Mesendoderm (in vitro differentiated cells): ENCODE results near the gene ZNF841.

Experiments
- DNase-seq: peaks from one replicate; pipeline ENCODE4 v3.0.0; 2013
- H2AK5ac ChIP-seq: 2 replicates; pipeline ENCODE4 v1.6.1; 2013; ENCODE audit warnings: low read length, inconsistent platforms
- H2BK120ac ChIP-seq: 2 replicates; pipeline ENCODE4 v1.6.1; 2013; ENCODE audit warnings: low read depth, mild to moderate bottlenecking, low read length, moderate library complexity, mixed read lengths
- H2BK15ac ChIP-seq: replicated peaks from 2 replicates; pipeline ENCODE4 v1.6.1; 2013; ENCODE audit warnings: low read depth, mild to moderate bottlenecking, moderate library complexity
- H2BK5ac ChIP-seq: 2 replicates; pipeline ENCODE4 v1.6.1; 2013; ENCODE audit warnings: low read length, inconsistent platforms
- H3K18ac ChIP-seq: 2 replicates; pipeline ENCODE4 v1.6.1; 2013; ENCODE audit warnings: mild to moderate bottlenecking, low read length, mixed read lengths
- H3K23ac ChIP-seq: one replicate; pipeline ENCODE4 v1.6.1; 2013; ENCODE audit warnings: low read length
- H3K27ac ChIP-seq: 2 replicates; pipeline ENCODE4 v1.5.1; 2013; ENCODE audit warnings: low read depth, mild to moderate bottlenecking, inconsistent platforms, low read length, moderate library complexity
- H3K27me3 ChIP-seq: 2 replicates; pipeline ENCODE4 v1.6.1; 2013; ENCODE audit warnings: low read length, control low read depth, mild to moderate bottlenecking, inconsistent platforms; ENCODE audit not compliant: insufficient read depth, poor library complexity
- H3K36me3 ChIP-seq: 2 replicates; pipeline ENCODE4 v1.6.1; 2013; ENCODE audit warnings: low read length, inconsistent platforms; ENCODE audit not compliant: control insufficient read depth, insufficient read depth
- H3K4ac ChIP-seq: one replicate; pipeline ENCODE4 v1.6.1; 2013; ENCODE audit warnings: low read depth, mild to moderate bottlenecking, low read length, moderate library complexity
- H3K4me1 ChIP-seq: 2 replicates; pipeline ENCODE4 v1.6.1; 2013; ENCODE audit warnings: low read depth, low read length, inconsistent platforms; ENCODE audit not compliant: control insufficient read depth
- H3K4me2 ChIP-seq: 2 replicates; pipeline ENCODE4 v1.6.1; 2013; ENCODE audit warnings: low read length
- H3K4me3 ChIP-seq: 2 replicates; pipeline ENCODE4 v1.5.1; 2013; ENCODE audit warnings: mild to moderate bottlenecking, low read length
- H3K56ac ChIP-seq: one replicate; pipeline ENCODE4 v1.6.1; 2013; ENCODE audit warnings: low read length
- H3K79me1 ChIP-seq: 2 replicates; pipeline ENCODE4 v1.6.1; 2013; ENCODE audit warnings: low read length, inconsistent platforms
- H3K79me2 ChIP-seq: 2 replicates; pipeline ENCODE4 v1.6.1; 2013; ENCODE audit warnings: mild to moderate bottlenecking, low read length; ENCODE audit not compliant: control insufficient read depth, insufficient read depth
- H3K9ac ChIP-seq: 2 replicates; pipeline ENCODE4 v1.6.1; 2013; ENCODE audit warnings: low read length, inconsistent platforms
- H4K5ac ChIP-seq: one replicate; pipeline ENCODE4 v1.6.1; 2013; ENCODE audit warnings: low read length
- H4K8ac ChIP-seq: one replicate; pipeline ENCODE4 v1.6.1; 2013; ENCODE audit warnings: low read depth, mild to moderate bottlenecking, control low read depth, low read length, moderate library complexity
- WGBS: extraction: QIAGEN DNeasy Blood & Tissue Kit; methylation state at CpG from one replicate; pipeline ENCODE4 v1.1.7; 2013; ENCODE audit warnings: low lambda C conversion rate, missing lambda C conversion rate; ENCODE audit not compliant: insufficient coverage; ENCODE audit errors: extremely low coverage; 5-methylcytosine and 5-hydroxymethylcytosine counted together

The ZNF841 gene

DNA sequence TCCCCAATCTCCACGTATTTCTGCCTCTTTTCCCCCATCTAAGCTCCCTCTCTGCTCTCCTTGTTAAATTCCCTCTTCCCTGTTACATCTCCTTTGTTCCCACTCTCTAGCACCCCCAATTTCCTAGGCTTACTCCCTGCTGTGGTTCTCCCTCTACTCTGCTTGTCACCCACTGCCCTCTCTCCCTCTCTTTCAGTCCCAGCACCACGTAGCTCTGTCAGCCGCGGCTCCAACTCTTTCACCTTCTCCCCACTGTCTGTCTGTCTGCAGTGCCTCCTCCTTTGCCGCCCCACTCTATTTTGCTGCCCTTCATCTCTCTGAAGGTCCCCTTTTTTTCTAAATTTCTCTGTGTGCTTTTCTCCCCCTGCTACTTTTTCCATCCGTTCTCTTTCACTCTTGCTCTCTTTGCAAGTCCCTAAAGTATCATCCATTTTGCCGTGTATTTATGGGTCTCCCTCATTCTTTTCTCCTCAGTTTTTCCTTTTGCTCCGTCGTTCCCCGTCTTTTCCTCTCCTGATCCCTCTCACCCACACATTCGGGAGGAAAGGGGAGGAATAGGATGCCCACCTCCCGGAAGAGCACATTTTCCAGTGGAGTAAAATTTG is 937 bp downstream of the ZNF841 start:
- peaks cover 8% of the 10 kb centered on the region for H3K79me1 ChIP-seq
- H4K8ac ChIP-seq: no peak overlapping the region
- no peak overlapping the region for H3K23ac ChIP-seq
- no peak overlapping the region for H2BK5ac ChIP-seq
- no peak overlapping the region for H2BK120ac ChIP-seq
- H3K56ac ChIP-seq: peak overlapping the region; percentile 97
- no peaks in the 10 kb centered on the region for H3K27me3 ChIP-seq
- no peak overlapping the region for H3K4ac ChIP-seq
- peak overlapping the region; percentile 75 for H3K4me2 ChIP-seq
- H3K27ac ChIP-seq: no peak overlapping the region
- H3K18ac ChIP-seq: no peak overlapping the region
- peak overlapping the region; percentile 97 for H3K9ac ChIP-seq
- H4K5ac ChIP-seq: no peak overlapping the region
- no CpG with 5 or more reads among the region's 12 CpGs for WGBS
- peaks cover 3% of the 10 kb centered on the region for H3K79me2 ChIP-seq
- peak overlapping the region; percentile 100 for H3K4me3 ChIP-seq
- H3K4me1 ChIP-seq: no peaks in the 10 kb centered on the region
- no peak overlapping the region for H2BK15ac ChIP-seq
- no peak for DNase-seq
- peaks cover 3% of the 10 kb centered on the region for H3K36me3 ChIP-seq
- H2AK5ac ChIP-seq: no peak overlapping the region

DNA sequence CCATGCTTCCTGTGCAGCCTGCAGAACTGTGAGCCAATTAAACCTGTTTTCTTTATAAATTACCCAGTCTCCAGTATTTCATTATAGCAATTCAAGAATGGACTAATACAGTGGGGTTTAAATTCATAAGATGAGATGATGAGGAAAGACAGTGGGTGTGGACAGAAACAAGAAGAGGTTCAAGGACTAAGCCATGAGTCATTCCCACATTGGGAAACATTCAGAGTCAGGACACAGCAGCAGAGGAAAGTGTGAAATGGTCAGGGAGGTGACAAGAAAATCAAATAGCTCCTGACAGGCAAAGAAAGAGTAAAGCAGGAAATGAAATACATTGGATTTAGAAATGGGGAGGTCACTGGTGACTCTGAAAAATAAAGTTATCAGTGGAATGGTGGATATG is 9.1 kb downstream of the ZNF841 start:
- H2BK15ac ChIP-seq: no peak overlapping the region
- H3K4ac ChIP-seq: no peak overlapping the region
- no peak overlapping the region for H3K4me3 ChIP-seq
- H3K56ac ChIP-seq: no peak overlapping the region
- no peak overlapping the region for H2AK5ac ChIP-seq
- no peaks in the 10 kb centered on the region for H3K4me1 ChIP-seq
- no peak overlapping the region for H3K18ac ChIP-seq
- DNase-seq: no peak
- H3K79me1 ChIP-seq: peaks cover 5% of the 10 kb centered on the region
- no peak overlapping the region for H3K23ac ChIP-seq
- peaks cover 5% of the 10 kb centered on the region for H3K36me3 ChIP-seq
- H3K27ac ChIP-seq: no peak overlapping the region
- H2BK5ac ChIP-seq: no peak overlapping the region
- no peaks in the 10 kb centered on the region for H3K27me3 ChIP-seq
- H3K9ac ChIP-seq: no peak overlapping the region
- H4K5ac ChIP-seq: no peak overlapping the region
- H4K8ac ChIP-seq: no peak overlapping the region
- H3K79me2 ChIP-seq: no peaks in the 10 kb centered on the region
- no peak overlapping the region for H2BK120ac ChIP-seq
- no peak overlapping the region for H3K4me2 ChIP-seq

DNA sequence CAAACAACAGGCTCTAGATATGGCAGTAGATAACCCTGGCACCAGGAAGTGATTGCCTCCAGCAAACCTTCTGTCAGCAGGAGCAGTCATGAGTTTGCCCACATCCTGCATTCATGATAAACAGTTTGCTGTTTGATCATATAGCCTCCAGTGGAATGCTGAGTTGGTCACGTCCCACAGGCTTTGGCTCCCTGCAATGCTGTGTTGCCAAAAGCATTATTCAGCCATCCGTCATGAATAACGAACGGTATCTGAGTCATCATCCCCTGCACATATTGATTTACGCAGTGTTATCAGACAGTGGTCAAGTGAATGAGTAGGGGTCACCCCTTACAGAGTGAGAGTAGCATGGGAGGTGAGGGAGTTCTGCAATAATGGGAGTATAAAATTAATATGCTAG is 25.1 kb downstream of the ZNF841 start:
- Histone ChIP-seq H3K4me3 (no peak overlapping the region), H3K36me3 (peaks cover 12% of the 10 kb centered on the region)

DNA sequence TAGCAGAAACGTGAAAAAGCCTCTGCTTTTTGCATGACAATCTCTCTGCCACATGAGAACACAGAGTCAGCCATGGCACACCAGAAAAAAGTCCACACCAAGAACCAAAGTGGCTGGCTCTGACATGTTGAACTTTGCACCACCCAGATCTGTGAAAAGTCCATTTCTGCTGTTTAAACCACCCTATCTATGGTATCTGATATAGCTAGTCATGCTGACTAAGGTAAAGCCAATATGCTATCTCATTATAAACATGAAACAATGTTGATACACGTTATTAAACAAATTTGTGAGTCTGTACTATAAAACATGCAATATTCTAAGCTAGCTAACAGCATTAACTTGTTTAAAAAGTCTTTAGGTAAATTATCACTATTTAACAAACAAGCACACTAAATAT is 25.9 kb downstream of the ZNF841 start:
- Histone ChIP-seq H2BK5ac (no peak overlapping the region), H3K79me1 (no peaks in the 10 kb centered on the region), H3K27me3 (no peaks in the 10 kb centered on the region), H4K5ac (no peak overlapping the region), H3K4ac (no peak overlapping the region), H3K9ac (no peak overlapping the region), H2BK120ac (no peak overlapping the region), H3K79me2 (no peaks in the 10 kb centered on the region), H3K56ac (no peak overlapping the region), H3K27ac (no peak overlapping the region), H3K18ac (no peak overlapping the region), H4K8ac (no peak overlapping the region), H3K4me3 (peak overlapping the region; percentile 24), H3K4me1 (no peaks in the 10 kb centered on the region), H3K23ac (no peak overlapping the region), H2BK15ac (no peak overlapping the region), H3K36me3 (peaks cover 7% of the 10 kb centered on the region), H3K4me2 (no peak overlapping the region), H2AK5ac (no peak overlapping the region)
- WGBS: no CpG with 5 or more reads among the region's 2 CpGs
- no peak for DNase-seq

More for the DNA sequence above, 25.1 kb downstream of the ZNF841 start:
- no peak overlapping the region for H3K9ac ChIP-seq
- H2BK5ac ChIP-seq: no peak overlapping the region
- H3K4me1 ChIP-seq: no peaks in the 10 kb centered on the region
- H4K8ac ChIP-seq: no peak overlapping the region
- no peak overlapping the region for H2BK15ac ChIP-seq
- no peak overlapping the region for H3K18ac ChIP-seq
- H3K4ac ChIP-seq: no peak overlapping the region
- no peak overlapping the region for H2BK120ac ChIP-seq
- no peaks in the 10 kb centered on the region for H3K79me2 ChIP-seq
- H3K4me2 ChIP-seq: no peak overlapping the region
- no peak overlapping the region for H4K5ac ChIP-seq
- H3K56ac ChIP-seq: no peak overlapping the region
- H3K23ac ChIP-seq: no peak overlapping the region
- H2AK5ac ChIP-seq: no peak overlapping the region
- H3K79me1 ChIP-seq: no peaks in the 10 kb centered on the region
- H3K27me3 ChIP-seq: no peaks in the 10 kb centered on the region
- H3K27ac ChIP-seq: no peak overlapping the region
- no CpG with 5 or more reads among the region's 5 CpGs for WGBS
- DNase-seq: no peak

DNA sequence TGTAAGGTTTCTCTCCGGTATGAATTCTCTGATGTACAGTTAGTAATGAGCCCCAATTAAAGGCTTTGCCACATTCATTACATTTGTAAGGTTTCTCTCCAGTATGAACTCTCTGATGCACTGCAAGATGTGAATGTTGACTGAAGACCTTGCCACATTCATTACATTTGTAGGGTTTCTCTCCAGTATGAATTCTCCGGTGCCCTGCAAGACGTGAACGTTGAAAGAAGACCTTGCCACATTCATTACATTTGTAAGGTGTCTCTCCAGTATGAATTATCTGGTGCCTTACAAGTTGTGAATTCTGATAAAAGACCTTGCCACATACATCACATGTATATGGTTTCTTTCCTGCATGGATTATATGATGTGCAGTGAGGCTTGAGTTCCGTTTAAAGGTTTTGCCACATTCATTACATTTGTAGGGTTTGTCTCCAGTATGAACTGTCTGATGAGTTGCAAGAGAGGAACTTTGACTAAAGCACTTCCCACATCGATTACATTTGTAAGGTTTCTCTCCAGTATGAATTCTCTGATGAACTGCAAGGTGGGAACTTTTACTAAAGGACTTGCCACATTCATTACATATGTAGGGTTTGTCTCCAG is 29.2 kb downstream of the ZNF841 start:
- Histone ChIP-seq H3K79me1 (no peaks in the 10 kb centered on the region), H3K36me3 (peaks cover 9% of the 10 kb centered on the region), H4K5ac (no peak overlapping the region), H2BK15ac (no peak overlapping the region), H3K4ac (no peak overlapping the region), H3K23ac (no peak overlapping the region), H3K56ac (no peak overlapping the region), H2BK5ac (no peak overlapping the region), H3K27ac (no peak overlapping the region), H2BK120ac (no peak overlapping the region), H3K4me3 (peak overlapping the region; percentile 28), H3K18ac (no peak overlapping the region), H2AK5ac (no peak overlapping the region), H3K9ac (no peak overlapping the region), H4K8ac (no peak overlapping the region), H3K4me1 (no peaks in the 10 kb centered on the region), H3K79me2 (no peaks in the 10 kb centered on the region), H3K4me2 (no peak overlapping the region), H3K27me3 (no peaks in the 10 kb centered on the region)
- no CpG with 5 or more reads among the region's 6 CpGs for WGBS
- no peak for DNase-seq

DNA sequence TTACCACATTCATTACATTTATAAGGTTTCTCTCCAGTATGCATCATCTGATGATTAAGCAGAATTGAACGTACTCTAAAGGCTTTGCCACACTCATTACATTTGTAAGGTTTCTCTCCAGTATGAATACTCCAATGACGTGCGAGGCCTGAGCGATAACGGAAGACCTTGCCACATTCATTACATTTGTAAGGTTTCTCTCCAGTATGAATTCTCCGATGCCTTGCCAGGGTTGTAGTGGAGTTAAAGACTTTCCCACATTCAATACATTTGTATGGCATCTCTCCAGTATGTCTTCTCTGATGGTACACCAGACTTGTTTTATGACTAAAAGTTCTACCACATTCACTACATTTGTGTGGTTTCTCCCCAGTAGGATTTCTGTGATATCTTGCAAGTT is 30.2 kb downstream of the ZNF841 start:
- peak overlapping the region; percentile 15 for H3K4me3 ChIP-seq
- WGBS: no CpG with 5 or more reads among the region's 6 CpGs

More for the DNA sequence above, 30.2 kb downstream of the ZNF841 start:
- no peak overlapping the region for H2BK5ac ChIP-seq
- no peak overlapping the region for H3K27ac ChIP-seq
- no peak overlapping the region for H3K4ac ChIP-seq
- H3K4me2 ChIP-seq: no peak overlapping the region
- no peaks in the 10 kb centered on the region for H3K4me1 ChIP-seq
- no peak overlapping the region for H3K18ac ChIP-seq
- no peak overlapping the region for H3K9ac ChIP-seq
- H2BK15ac ChIP-seq: no peak overlapping the region
- no peak overlapping the region for H2BK120ac ChIP-seq
- peaks cover 9% of the 10 kb centered on the region for H3K36me3 ChIP-seq
- no peak overlapping the region for H4K8ac ChIP-seq
- no peak overlapping the region for H2AK5ac ChIP-seq
- no peaks in the 10 kb centered on the region for H3K79me1 ChIP-seq
- H4K5ac ChIP-seq: no peak overlapping the region
- H3K23ac ChIP-seq: no peak overlapping the region
- no peaks in the 10 kb centered on the region for H3K27me3 ChIP-seq
- H3K79me2 ChIP-seq: no peaks in the 10 kb centered on the region
- no peak for DNase-seq
- no peak overlapping the region for H3K56ac ChIP-seq
